ENCODE data around the gene SYT4.
"Not testable (repeated sequence)": the region's sequence is repeated elsewhere in the genome, so short reads cannot be mapped to it uniquely, and the experiment has no call there.

Gene SYT4, protein sequence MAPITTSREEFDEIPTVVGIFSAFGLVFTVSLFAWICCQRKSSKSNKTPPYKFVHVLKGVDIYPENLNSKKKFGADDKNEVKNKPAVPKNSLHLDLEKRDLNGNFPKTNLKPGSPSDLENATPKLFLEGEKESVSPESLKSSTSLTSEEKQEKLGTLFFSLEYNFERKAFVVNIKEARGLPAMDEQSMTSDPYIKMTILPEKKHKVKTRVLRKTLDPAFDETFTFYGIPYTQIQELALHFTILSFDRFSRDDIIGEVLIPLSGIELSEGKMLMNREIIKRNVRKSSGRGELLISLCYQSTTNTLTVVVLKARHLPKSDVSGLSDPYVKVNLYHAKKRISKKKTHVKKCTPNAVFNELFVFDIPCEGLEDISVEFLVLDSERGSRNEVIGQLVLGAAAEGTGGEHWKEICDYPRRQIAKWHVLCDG

DNA sequence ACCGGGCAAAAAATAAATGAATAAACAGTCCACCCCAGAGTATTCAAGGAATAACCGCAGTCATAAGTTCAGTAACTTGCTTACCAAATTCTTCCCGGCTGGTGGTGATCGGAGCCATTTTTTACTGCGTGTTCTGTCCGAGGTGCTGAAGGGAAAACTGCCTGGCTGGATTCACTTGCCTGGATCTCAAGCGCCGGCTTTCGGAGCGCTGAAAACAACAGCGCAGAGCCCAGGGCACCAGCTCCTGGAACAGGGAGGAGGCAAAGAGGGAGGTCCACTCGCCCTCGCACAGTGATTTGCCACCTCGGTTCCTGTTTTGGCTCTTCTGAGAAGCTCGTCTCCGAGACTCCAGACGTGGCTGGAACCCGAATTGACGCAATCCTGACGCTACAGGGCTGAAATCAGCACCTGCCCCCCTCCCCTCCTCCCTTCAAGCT lies at the start of gene SYT4:
SYT4 (minus strand) TSS at position 327 of the 437 bp plus-strand sequence; CDS start at position 118, 209 bp downstream.
- no peak for DNase-seq

DNA sequence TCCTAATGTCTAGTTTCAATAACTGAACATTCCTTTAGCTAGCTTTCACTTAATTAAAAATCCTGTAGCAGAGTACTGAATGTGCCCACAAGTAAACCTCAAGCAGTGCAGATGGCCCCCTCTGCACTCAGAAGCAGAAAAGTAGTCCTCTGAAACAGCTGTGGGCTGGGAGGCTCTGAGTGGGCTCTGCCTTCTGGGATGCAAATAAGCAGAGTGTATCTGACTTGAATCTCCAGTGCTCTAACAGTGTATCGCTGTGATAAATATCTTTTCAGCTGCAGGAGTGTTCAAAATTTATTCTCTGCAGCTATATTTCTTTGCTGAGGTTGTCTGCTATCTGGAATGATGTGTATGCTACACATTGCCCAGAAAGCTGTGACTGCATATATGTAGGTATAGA lies 44.8 kb upstream of the SYT4 start:
- DNase-seq: no peak

DNA sequence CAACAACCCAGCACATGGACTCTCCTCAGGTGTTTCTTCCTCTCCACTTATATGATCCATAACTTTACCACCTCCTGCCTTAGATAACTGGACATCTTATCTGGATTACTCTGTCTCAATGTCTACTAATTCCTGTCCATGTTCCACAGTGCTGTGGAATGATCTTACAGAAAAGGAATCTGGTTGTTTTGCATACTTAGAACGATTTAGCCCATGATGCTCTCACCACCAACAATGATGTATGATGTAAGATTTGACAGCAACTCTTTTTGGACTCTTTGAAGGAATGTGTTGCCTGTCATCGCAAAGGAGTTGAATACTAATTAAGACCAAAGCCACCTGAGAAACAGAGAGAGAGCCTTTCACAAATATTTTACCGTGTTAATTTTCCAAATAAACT lies 37.7 kb upstream of the SYT4 start:
- DNase-seq: no peak

DNA sequence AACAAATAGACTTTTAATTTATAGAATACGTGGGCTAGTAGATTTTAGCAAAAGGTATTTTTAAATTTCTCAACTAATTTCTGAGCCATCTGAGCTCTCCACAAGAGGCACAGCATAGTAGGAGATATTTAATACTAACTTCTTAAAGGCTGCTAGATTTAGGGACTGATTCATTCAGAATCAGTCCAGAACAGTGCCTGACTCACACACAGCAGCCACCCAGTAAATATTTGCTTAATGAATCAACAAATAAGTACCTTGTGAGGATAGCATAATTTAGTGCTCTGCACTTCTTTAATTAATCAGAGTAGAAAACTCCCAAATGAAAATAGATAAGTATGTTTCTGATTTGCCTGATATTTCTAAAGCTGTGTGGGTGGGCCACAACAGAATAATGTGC lies 35.6 kb upstream of the SYT4 start:
- DNase-seq: no peak

DNA sequence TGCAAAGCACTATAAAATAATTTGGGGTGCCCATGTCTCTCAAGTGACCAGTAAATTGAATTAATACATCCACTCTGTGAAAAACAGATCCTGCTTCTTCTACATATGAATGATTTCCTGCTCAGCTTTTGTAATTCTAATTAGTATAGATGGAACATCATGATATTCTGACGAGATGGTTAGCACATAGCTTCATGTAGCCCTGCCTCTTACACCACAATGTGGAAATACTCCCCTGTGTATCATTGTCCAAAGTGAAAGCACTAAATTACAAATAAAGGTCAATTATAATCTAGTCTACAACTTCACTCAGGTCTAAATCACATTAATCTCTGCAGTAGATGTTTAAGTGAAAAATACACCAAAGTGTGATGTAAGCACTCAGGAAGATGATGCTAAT lies 32.9 kb upstream of the SYT4 start:
- DNase-seq: no peak

DNA sequence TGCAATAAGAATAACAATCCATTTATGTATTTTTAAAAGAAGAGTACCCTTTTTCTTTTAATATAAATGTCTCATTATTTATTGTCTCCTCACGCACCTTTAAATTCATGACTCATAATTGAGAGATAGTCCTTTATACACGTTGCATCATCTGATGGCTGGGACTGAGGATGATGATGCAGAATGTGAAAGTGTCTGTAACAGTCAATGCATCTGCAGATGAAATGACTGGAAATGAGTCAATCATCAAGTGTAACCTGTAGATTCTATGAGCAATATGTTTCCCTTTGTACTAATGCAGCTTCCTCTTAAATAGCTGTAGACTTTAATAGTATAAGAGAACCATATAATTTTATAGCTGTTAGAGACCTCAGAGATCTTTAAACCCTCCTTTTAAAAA lies 26.1 kb upstream of the SYT4 start:
- DNase-seq: no peak

DNA sequence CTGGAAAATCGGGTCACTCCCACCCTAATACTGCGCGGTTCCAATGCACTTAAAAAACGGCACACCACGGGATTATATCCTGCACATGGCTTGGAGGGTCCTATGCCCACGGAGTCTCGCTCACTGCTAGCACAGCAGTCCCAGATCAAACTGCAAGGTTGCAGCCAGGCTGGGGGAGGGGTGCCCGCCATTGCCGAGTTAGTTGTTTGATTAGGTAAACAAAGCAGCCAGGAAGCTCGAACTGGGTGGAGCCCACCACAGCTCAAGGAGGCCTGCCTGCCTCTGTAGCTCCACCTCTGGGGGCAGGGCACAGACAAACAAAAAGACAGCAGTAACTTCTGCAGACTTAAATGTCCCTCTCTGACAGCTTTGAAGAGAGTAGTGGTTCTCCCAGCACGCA lies 8.9 kb upstream of the SYT4 start:
- not testable (repeated sequence) for DNase-seq

DNA sequence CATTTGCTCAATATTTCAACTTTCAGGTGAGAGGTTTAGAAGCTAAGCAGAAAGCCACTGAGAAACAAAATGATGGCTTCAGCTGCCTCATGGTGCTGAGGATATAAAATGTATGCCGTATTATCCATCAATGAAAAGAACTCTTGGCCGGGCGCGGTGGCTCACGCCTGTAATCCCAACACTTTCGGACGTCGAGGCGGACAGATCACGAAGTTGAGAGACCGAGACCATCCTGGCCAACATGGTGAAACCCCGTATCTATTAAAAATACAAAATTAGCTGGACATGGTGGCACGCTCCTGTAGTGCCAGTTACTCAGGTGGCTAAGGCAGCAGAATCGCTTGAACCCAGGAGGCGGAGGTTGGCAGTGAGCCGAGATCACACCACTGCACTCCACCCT lies 6.0 kb upstream of the SYT4 start:
- no peak for DNase-seq

DNA sequence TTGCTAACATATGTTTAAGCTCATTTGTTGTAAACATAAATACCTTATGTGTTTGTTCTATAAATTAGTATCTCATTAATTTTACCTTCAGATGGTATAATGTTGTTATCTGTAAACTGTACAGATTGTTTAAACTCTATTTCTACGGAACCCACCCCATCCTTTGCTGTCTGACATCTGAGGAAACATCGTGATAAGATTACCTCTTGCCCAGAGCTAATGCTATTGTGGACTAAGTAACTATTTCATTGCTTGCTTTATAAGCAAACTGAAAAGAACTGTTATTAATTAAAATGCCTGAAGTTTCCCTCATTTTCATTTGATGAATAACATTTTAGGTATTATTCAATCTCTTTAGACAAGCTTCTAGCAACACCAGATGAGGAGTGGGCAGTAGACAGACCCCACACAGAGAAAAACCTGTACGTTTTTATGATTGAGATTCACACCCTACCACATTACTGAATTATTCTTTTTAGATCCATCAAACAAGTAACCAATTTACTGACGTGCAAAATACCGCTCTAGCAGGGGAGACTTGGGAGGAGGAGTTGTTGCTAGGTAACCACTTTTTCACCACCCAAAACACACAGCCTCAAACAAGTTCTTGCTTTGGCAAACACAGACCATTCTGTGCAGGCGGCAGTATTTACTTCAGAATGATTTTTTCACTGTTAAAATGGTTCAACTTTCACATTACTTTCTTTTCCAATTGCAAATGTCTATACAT lies 1.9 kb upstream of the SYT4 start:
- no peak for DNase-seq

DNA sequence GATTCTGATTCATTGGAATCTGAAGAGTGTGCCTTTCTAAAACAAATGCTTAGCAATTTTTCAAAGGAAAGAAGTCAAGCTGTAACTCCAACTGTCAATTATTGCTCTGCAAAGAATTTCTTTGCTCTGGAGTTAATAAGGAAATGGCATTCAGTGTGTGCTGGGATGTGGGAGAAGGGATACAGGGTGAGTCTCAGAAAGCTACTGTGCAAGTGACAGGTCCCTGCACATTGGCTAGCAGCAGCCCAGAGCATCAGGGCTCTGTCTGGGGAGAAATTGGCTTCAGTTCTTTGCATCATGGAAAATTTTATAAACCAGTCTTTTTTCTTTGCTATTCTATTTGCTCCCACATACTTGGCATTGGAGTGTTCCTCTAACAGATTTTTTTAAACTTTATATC lies 1.1 kb upstream of the SYT4 start:
- no peak for DNase-seq

DNA sequence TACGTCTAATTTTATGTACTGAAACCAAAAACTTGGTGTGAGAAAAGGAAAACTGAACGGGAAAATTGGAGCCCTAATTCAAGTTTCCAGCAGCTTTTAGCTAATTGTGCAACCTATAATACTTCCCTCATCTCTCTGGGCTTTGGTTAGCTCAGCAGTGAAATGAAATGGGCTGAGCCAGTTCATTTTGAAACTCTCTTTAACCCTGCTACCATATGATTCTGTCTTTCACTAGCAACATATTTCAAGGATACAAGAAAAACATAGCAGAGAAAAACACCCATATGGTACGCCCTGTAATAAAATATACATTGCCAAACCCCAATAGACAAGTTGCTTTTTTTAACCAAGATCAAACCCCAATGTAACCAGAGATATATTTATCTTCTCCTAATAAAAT lies 799 bp downstream of the SYT4 start:
- DNase-seq: no peak

DNA sequence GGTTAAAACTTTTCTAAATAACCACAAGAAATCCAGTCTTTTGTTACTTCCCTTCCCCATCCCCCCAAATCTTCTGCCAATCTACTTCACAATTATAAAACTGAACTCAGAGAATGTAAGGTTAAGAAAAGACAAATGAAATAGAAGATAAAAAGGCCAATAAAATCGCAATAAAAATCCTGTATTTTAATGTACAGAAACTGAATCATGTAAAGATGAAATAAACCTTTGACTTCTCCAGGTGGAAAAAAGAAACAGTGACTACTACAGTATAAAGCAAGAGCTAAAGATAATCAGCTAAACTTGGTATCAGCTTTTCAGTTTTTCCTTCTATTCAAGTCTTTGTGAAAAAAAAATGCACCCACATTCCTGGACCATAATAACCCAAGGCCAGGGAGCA lies 1.7 kb downstream of the SYT4 start:
- no peak for DNase-seq

DNA sequence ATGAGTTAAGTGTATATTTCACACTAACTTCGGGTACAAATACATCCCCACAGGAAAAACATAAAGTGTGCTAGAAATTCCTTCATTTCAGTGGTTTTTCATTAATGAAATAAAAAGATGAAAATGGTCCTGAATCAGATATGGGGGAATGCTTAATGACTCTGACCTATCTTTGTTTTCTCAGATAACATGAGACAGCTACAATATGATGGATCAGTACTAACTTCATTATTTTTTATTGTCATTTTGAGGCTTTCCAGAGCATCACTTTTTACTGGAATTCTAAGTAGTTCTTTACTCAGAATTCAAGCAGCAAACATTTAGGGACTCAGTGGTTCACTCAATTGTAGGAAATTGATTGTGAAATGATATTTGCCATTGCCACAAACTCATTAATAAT lies 2.8 kb downstream of the SYT4 start:
- DNase-seq: no peak

DNA sequence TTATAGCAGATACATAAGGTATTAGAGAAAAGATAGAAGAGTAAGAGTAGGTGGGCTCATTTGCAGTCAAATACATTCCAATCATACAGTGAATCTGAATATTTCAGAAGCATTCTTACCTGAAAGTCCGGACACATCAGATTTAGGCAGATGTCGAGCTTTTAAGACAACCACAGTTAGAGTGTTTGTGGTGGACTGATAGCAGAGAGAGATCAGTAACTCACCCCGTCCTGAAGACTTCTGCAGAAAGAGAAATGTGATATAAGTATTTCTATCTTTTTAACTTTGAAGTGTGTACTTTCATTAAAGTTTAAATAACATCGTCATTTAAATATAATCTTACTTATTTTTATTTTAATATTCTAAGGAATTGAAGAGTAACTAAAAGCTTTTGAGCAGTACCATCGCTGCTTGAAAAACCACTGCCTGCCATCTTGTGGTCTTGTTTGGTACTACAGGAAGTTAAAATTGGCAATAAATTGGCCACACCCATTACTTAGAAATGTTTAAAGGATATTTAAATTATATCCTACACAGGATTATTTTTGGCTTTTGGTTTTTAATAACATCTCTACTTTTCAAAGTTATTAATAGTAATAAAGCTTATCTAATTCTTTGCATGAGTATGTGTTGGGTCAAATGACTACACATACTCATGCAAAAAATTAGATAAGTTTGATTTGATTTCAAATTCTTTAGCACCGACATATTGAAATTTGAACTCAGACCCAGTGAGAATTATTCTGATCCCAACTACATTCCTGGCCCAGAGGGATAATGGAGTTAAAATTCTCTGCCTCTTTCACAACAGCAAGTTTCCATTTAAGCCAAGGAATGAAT lies 5.5 kb downstream of the SYT4 start:
- no peak for DNase-seq

DNA sequence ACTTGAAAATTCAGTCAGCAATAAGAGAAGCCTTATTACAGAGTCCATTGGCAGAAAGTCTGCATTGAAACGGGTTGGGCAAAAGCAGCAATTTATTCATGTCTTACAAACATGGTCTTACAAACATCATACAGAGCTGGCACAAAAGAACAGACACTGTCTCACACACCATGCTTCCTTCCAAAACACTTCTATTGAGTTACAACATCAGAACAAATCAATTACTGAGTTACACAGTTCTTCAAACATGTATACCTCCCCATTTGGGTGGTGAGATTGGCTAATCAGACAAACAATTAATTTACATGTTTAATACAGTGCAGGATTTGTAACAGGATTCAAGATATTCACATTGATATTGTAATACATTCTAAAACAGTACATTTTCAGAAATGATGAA lies 9.5 kb downstream of the SYT4 start:
- no peak for DNase-seq

DNA sequence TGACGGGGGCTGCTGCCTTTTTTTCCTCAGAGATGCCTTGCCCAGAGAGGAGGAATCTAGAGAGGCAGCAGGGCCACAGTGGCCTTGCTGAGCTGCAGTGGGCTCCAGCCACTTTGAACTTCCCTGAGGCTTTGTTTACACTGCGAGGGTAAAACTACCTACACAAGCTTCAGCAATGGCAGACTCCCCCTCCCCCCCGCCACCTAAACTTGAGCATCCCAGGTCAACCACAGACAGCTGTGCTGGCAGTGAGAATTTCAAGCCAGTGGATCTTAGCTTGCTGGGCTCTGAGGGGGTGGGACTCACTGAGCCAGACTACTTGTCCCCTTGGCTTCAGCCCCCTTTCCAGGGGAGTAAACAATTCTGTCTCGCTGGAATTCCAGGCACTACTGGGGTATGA lies 11.8 kb downstream of the SYT4 start:
- no peak for DNase-seq

DNA sequence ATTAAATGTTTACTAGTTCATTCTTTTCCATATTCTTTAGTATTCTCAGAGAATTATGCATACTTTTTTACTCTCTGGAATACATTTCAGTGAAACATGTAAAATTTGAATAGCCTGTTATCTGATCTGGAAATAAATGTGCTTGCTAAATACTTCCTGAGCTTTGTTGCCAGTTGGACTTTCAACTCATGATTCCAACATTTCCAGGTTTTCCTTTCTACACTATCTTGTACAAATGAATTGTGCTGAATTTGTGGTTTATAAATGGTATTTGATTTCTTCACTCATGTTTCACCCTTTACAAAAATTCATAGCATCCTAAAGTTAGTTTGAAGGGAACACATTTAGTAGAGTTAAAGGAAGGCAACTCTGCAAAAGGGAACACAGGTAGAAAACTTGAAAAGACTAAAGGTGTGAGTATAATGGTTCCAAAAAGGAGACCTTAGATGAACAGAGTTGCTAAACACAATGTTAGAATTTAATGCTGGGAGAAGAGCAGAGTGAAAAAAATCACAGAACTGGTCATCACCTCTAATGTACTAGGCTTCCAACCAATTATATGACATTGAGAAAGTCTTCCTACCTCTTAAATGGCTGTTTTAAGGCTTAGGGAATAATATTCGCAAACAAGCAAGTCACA lies 28.6 kb downstream of the SYT4 start:
- DNase-seq: no peak

DNA sequence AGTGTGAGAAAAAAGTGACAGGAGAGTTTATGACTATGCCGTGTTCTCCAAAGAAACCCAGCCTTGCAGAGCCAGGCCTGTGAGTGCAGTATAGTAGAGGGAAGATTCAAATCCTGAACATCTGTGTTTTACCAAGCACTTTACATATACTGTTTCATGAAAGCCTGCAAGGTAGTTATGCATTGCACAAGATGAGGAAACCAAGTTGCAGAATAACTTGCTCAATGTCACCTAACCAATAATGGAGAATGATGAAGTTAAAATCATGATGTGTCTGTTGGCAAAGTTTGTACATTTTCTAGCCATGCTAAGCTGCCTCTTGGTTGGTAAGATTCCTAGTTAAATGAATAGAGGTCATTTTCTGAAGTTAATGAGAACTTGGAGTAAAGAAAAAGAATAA lies 29.3 kb downstream of the SYT4 start:
- no peak for DNase-seq

DNA sequence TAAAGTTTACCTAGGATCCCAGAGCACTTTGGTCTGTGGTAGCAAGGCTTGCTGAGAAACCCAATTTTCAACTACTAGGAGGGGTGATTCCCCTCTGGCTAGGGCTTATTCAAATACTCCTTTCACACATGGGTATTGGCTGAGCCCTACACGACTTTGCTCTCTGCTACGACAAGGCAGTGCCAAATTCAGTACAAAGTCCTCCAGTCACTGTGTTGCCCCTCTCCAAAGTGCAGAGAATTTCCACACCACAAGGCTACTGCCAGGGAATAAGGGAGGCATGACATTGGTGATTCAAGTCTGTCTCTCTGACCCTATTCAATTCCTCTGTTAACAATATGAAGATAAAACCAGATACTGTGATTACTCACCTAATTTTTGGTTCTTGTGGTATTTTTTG lies 38.9 kb downstream of the SYT4 start:
- no peak for DNase-seq

DNA sequence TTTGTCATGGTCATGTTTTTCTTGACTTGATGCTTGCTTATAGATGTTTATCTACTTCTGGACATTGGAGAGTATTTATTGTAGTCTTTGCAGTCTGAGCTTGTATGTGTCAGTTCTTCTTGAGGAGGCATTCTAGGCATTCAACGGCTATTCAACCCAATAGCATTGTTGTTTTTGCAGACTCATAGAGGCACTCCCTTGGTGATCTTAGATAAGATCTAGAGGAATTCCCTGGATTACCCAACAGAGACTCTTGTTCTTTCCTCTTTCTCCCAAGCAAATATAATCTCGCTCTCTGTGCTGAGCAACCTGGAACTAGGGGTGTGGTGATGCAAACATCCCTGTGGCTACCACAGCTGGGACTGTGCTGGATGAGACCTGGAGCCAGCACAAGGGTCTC lies 40.4 kb downstream of the SYT4 start:
- DNase-seq: no peak

DNA sequence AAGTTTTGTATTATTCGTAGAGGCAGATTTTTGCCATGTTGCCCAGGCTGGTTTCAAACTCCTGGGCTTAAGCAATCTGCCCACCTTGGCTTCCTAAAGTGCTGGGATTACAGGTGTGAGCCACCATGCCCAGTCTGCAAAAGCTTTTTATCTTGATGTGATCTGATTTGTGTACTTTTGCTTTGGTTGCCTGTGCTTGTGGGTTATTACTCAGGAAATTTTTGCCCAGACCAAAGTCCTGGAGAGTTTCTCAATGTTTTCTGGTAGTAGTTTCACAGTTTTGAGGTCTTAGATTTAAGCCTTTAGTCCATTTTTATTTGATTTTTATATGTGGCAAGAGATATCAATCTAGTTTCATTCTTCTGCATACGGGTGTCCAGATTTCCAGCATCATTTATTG lies 42.4 kb downstream of the SYT4 start:
- DNase-seq: no peak

DNA sequence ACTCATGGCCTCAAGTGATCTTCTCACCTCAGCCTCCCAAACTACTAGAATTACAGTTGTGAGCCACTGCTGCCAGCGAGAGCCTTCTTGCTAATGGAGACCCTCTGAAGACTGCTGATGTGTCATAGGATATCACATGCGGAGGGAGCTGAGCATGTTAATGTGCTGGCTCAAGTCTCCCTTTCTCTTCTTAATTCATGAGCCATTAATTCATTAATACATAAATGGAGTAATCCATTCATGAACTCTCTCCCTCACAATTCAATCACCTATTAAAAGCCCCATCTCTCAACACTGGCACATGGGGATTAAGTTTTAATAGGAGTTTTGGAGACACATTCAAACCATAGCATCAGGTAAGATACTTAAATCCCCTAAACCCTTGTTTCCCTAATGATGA lies 54.8 kb downstream of the SYT4 start:
- DNase-seq: no peak

DNA sequence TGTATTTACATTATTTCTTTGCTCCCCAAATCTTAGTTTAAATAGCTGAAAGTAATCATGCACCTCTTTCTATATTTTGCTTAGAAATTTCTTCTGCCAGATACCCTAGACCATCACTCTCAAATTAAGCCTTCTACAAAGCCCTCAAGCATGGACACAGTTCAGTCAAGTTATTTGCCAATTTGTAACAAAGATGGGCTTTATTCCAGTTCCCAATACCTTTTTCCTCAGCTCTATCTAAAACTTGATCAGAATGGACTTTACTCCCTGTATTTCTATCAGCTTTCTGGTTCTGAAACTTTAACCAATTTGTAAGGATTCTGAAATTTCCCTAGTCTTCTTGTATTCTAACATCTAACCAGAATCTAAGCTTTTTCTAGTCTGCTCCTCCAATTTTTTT lies 56.6 kb downstream of the SYT4 start:
- DNase-seq: no peak
